Esophagus muscularis mucosa (tissue), 3 donors: ENCODE results near the gene FAM83F.

Experiments used
- POLR2A ChIP-seq: fragments of 450-650 bp; IDR thresholded peaks from one replicate; pipeline ENCODE4 v1.6.1; 2017; ENCODE audit warnings: antibody characterized with exemption, moderate library complexity, mild to moderate bottlenecking, low read depth
- POLR2AphosphoS5 ChIP-seq, 2 donors: sonication (generic); formaldehyde crosslinking; IDR thresholded peaks; one replicate each; pipeline ENCODE4 v1.6.1; 2017; ENCODE audit warnings: antibody characterized with exemption in 2 of 2
- TF ChIP-seq, protein P1 (sequence below), 3 experiments: fragments of 200-600 bp in 2 of 3; fragments of 450-650 bp in 1 of 3; sonication (generic) in 2 of 3; IDR thresholded peaks; one replicate each; pipeline ENCODE4 v1.5.1; 2017 to 2019; ENCODE audit warnings: antibody characterized with exemption in 3 of 3, mild to moderate bottlenecking in 2 of 3, moderate library complexity in 1 of 3

DNA sequence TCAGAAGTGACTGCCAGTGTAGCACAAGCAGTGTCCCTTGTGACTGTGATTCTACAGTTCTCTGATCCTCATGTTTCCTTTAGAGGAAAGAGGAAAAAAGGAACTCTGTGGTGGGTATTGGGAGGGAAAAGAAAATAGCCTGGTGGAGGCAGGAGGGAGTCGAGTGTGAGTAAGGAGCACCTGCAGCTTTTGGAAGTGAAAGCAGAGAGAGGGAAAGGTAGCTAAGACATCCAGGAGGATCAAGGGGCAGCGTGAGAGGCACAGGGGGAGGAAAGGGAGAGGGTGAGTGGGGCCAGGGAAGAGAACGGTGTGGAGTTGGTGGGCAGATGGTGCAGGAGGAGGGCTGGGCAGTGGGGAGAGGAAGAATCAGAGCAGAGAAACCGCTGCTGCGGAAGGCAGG is 22.1 kb upstream of the FAM83F start:
- TF ChIP-seq, protein P1, sequence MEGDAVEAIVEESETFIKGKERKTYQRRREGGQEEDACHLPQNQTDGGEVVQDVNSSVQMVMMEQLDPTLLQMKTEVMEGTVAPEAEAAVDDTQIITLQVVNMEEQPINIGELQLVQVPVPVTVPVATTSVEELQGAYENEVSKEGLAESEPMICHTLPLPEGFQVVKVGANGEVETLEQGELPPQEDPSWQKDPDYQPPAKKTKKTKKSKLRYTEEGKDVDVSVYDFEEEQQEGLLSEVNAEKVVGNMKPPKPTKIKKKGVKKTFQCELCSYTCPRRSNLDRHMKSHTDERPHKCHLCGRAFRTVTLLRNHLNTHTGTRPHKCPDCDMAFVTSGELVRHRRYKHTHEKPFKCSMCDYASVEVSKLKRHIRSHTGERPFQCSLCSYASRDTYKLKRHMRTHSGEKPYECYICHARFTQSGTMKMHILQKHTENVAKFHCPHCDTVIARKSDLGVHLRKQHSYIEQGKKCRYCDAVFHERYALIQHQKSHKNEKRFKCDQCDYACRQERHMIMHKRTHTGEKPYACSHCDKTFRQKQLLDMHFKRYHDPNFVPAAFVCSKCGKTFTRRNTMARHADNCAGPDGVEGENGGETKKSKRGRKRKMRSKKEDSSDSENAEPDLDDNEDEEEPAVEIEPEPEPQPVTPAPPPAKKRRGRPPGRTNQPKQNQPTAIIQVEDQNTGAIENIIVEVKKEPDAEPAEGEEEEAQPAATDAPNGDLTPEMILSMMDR (IDR thresholded peaks at IDR 0.05): no peak
- no peak for TF ChIP-seq POLR2AphosphoS5 (IDR thresholded peaks at IDR 0.05)
- TF ChIP-seq POLR2A: no peak
